Large intestine (tissue), 3 donors: ENCODE data around the gene UTP14A. TPM values are rescaled to one million over a fixed set of nuclear protein-coding genes. Genes with fewer than 3 reads are reported as not detected.

Source experiments
- DNase-seq, 2 donors: peaks; one replicate each; pipeline versions ENCODE4 v3.0.0 to v3.0.0-alpha.2; 2013
- H3K27ac ChIP-seq: one replicate; pipeline ENCODE4 v1.5.1; 2013; ENCODE audit warnings: low read length
- H3K27me3 ChIP-seq: 2 replicates; pipeline ENCODE4 v1.6.1; 2013; ENCODE audit warnings: low read length; ENCODE audit not compliant: control insufficient read depth, insufficient read depth
- H3K36me3 ChIP-seq: 2 replicates; pipeline ENCODE4 v1.6.1; 2013; ENCODE audit warnings: low read length; ENCODE audit not compliant: control insufficient read depth, insufficient read depth
- H3K4me1 ChIP-seq: one replicate; pipeline ENCODE4 v1.6.1; 2013; ENCODE audit warnings: low read length; ENCODE audit not compliant: control insufficient read depth, insufficient read depth
- H3K4me3 ChIP-seq: one replicate; pipeline ENCODE4 v1.5.1; 2013; ENCODE audit warnings: low read length
- H3K9me3 ChIP-seq: one replicate; pipeline ENCODE4 v1.6.1; 2013; ENCODE audit warnings: mild to moderate bottlenecking, low read depth, low read length, moderate library complexity; ENCODE audit not compliant: control insufficient read depth
- WGBS: methylation state at CpG from one replicate; pipeline ENCODE4 v1.1.5; 2013; ENCODE audit warnings: low lambda C conversion rate; ENCODE audit not compliant: insufficient coverage; 5-methylcytosine and 5-hydroxymethylcytosine counted together
- polyA plus RNA-seq: library from polyadenylated mRNA; unstranded; fragments of 120-200 nt; gene quantifications from one replicate; pipeline ENCODE4 v1.2.1, GENCODE V29; 2013

UTP14A gene
- polyA plus RNA-seq, 1 donor: 20.3 TPM

DNA sequence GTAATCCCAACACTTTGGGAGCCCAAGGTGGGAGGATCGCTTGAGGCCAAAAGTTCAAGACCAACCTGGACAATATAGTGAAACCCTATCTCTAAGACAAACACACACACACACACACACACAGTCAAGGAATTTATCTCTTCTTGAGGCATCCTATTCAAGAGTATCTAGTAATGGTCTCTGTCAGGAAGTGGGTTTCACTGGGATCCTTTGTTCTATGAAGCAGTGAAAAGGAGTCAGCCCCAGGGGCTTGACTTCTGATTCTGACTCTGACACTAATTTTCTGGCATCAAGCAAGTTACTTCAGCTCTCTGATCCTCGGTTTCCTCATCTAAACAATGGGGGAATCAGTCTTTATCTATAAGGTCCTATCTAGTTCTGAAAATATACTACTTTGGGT is 34.8 kb downstream of the UTP14A start:
- H3K27ac ChIP-seq: no peak overlapping the region
- no peak for DNase-seq
- H3K36me3 ChIP-seq: no peaks in the 10 kb centered on the region
- no peak overlapping the region for H3K4me3 ChIP-seq
- H3K27me3 ChIP-seq: no peaks in the 10 kb centered on the region
- peaks cover 11% of the 10 kb centered on the region for H3K4me1 ChIP-seq
- WGBS: no CpG with 5 or more reads among the region's 2 CpGs
- no peaks in the 10 kb centered on the region for H3K9me3 ChIP-seq

DNA sequence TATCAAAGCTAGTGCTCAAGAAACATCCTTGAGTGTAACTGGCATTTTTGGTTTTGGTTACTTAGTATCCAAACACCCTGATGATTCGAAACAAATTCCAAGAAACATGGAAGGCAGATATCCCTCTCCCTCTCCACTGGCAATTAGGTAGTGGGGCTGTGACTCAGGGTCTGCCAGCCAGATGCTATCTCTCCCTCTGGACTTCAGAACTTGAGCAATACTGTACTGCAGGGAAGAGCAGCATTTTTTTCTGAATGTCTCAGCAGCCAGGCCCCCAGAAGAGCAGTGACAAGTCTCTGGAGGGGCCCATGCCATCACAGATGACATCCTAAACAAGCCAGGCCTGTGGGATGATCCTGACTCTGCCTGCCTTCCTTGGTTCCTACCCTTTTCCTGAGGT is 39.2 kb downstream of the UTP14A start:
- peak in 1 of 2 donors; percentile 46 for DNase-seq
- Histone ChIP-seq H3K27me3 (no peaks in the 10 kb centered on the region), H3K9me3 (no peaks in the 10 kb centered on the region), H3K36me3 (no peaks in the 10 kb centered on the region), H3K4me1 (peaks cover 5% of the 10 kb centered on the region), H3K4me3 (no peak overlapping the region), H3K27ac (peak overlapping the region; percentile 2)
- WGBS: no CpG with 5 or more reads among the region's 1 CpG

- DNase-seq: no peak
- Histone ChIP-seq H3K9me3 (peaks cover 4% of the 10 kb centered on the region), H3K4me3 (peak overlapping the region; percentile 16), H3K27ac (no peak overlapping the region), H3K4me1 (peaks cover 18% of the 10 kb centered on the region), H3K36me3 (no peaks in the 10 kb centered on the region), H3K27me3 (peaks cover 3% of the 10 kb centered on the region)
- no CpG with 5 or more reads among the region's 18 CpGs for WGBS
These were observed 47.3 kb downstream of the UTP14A start for GRCh38 chrX:129953334-129953648.

DNA sequence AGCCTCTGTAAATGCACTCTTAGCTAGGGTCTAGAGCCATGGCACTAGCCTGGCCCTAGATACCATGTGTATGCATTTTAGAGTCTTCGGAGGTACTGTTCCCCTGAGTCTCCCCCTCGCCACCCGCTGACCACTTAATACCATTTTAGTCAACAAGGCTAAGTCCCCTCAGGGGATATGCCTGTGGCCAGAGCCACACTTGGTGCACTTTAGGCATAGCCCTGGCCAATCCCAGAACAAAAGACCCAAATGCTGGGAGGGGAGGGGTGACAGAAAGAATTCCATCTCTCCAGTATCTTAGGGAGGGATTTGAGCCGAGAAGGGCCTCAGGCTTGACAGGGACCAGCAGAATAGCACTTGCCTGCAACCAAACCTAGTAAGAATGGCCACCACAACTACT is 47.9 kb downstream of the UTP14A start:
- no peak overlapping the region for H3K4me3 ChIP-seq
- H3K4me1 ChIP-seq: peaks cover 18% of the 10 kb centered on the region
- H3K36me3 ChIP-seq: no peaks in the 10 kb centered on the region
- H3K27ac ChIP-seq: no peak overlapping the region
- peaks cover 3% of the 10 kb centered on the region for H3K27me3 ChIP-seq
- WGBS: no CpG with 5 or more reads among the region's 4 CpGs
- DNase-seq: no peak
- peaks cover 4% of the 10 kb centered on the region for H3K9me3 ChIP-seq

DNA sequence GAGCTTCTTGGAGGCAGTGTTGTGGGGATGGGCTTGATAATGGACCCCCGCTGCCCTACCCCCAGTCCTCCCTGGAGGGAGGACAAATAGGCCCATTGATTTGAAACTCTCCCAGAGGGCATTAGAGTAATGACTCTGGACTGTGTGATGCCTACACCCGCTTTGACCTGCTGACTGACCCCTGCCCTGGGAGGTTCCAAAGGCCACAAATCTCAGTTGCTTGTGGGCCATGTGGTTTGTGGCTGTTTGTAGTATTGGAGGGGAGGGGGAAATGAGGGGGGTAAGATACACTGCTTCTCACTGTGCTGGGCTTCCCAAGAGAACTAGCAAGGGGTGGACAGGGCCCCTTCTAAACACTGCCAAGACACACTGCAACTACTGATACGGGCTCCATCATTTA is 48.8 kb downstream of the UTP14A start:
- no peaks in the 10 kb centered on the region for H3K36me3 ChIP-seq
- peaks cover 25% of the 10 kb centered on the region for H3K4me1 ChIP-seq
- no peak overlapping the region for H3K27ac ChIP-seq
- H3K27me3 ChIP-seq: peaks cover 3% of the 10 kb centered on the region
- H3K4me3 ChIP-seq: no peak overlapping the region
- WGBS: no CpG with 5 or more reads among the region's 3 CpGs
- peaks cover 4% of the 10 kb centered on the region for H3K9me3 ChIP-seq
- DNase-seq: no peak

DNA sequence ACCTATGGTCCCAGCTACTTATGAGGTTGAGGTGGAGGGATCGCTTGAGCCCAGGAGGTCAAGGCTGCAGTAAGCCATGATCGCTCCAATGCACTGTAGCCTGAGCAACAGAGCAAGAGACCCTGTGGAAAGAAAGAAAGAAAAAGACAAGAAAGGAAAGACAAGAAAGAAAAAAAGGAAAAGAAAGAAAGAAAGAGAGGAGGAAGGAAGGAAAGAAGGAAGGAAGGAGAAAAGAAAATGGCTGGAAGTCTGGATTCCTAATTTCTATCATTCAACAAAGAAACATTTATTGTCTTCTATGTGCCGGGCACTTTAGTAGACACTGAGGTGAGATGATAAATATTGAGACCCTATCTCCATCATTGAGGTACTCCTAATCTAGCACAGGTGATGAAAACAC is 49.7 kb downstream of the UTP14A start:
- Histone ChIP-seq H3K36me3 (no peaks in the 10 kb centered on the region), H3K27ac (no peak overlapping the region), H3K4me1 (peaks cover 28% of the 10 kb centered on the region), H3K9me3 (peaks cover 4% of the 10 kb centered on the region), H3K27me3 (peaks cover 3% of the 10 kb centered on the region), H3K4me3 (no peak overlapping the region)
- no peak for DNase-seq
- WGBS: no CpG with 5 or more reads among the region's 3 CpGs

DNA sequence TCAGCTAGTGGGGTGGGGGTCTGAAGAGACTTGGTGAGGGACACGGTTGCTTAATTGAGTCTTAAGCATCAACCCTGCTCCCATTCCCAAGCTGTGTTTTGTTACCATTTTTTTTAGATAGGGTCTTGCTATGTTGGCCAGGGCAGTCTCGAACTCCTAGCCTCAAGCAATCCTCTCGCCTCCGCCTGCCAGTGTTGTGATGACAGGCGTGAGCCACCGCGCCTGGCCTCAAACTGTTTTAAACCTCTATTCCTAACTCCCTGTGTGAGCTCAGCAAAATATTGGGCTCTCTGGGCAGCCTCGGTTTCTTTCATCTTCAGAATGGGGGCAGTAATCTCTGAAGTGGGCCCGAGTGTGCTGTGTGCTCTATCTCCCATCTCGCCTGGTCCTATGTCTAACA is 50.2 kb downstream of the UTP14A start:
- H3K9me3 ChIP-seq: peaks cover 4% of the 10 kb centered on the region
- peaks cover 28% of the 10 kb centered on the region for H3K4me1 ChIP-seq
- H3K4me3 ChIP-seq: no peak overlapping the region
- H3K36me3 ChIP-seq: no peaks in the 10 kb centered on the region
- no CpG with 5 or more reads among the region's 10 CpGs for WGBS
- peaks cover 3% of the 10 kb centered on the region for H3K27me3 ChIP-seq
- no peak for DNase-seq
- no peak overlapping the region for H3K27ac ChIP-seq

GRCh38 chrX:129956765-129957164 is 50.8 kb downstream of the UTP14A start:
- DNase-seq: no peak

DNA sequence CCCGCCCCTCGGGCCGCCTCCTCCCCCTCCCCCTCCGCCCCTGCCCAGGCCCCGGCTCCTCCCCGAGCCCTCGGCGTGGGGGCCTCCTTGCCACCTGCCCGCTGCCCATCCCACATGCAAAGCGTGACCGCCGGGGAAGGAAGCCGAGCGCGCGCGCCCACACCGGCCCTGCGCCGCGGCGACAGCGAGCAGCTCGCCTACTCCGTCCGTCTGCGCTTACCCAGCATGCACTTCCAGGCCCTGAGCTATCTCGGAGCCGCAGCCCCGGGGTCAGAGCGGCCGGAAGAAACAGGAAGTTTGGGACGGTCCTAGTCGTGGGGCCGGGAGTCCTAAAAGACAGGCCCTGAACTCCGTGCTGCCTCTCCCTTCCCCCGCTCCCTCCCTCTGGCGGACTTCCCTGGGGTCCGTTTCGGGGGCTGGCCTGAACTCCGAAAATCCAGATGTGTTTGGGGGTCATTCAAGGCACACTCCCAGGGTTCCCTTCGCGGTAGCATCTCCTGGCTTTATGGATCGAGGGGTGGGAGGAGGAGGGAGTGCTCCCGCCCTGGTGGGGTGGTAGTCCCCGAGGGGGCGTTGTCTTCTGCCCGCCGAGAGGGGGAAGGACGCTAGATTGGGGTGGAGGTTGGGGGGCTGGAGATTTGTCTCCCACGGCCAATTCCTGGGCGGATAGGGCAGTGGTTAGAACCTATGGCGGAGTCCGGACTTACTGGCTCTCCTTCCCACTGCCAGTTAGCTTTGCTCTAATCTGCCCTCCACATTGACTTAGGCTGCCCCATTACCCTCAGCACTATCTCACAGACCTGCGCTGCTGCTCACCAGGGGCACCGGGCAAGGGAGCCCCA is 51.5 kb downstream of the UTP14A start:
- Histone ChIP-seq H3K36me3 (no peaks in the 10 kb centered on the region), H3K27me3 (peaks cover 3% of the 10 kb centered on the region), H3K27ac (peak overlapping the region; percentile 45), H3K9me3 (peaks cover 3% of the 10 kb centered on the region), H3K4me3 (peak overlapping the region; percentile 49), H3K4me1 (peaks cover 32% of the 10 kb centered on the region)
- no CpG with 5 or more reads among the region's 56 CpGs for WGBS
- peak; percentile 58 to 78 for DNase-seq

More at GRCh38 chrX:129956765-129957164, 50.8 kb downstream of the UTP14A start:
- H3K36me3 ChIP-seq: no peaks in the 10 kb centered on the region
- H3K27me3 ChIP-seq: peaks cover 3% of the 10 kb centered on the region
- no CpG with 5 or more reads among the region's 20 CpGs for WGBS
- peaks cover 4% of the 10 kb centered on the region for H3K9me3 ChIP-seq
- peak overlapping the region; percentile 52 for H3K27ac ChIP-seq
- H3K4me1 ChIP-seq: peaks cover 32% of the 10 kb centered on the region
- peak overlapping the region; percentile 49 for H3K4me3 ChIP-seq

DNA sequence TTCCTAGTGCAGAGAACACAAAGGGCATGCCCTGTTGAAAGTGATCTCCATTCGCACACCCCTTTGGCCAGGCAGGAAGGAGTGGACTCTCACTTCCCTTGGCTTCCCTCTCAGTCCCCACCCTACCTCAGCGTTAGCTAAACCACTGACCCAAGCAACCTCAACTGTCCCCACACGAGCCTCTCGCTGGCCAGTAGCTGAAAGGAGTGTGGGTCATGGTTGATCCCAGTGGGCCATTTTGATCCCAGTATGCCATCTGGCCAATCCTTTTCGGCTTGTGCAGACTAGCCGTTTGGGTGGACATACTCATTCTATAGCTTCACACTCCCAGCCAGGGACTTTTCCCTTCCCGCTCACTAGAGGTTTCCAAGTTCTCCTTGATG is 52.1 kb downstream of the UTP14A start:
- Histone ChIP-seq H3K4me3 (no peak overlapping the region), H3K27me3 (peaks cover 2% of the 10 kb centered on the region), H3K4me1 (peaks cover 31% of the 10 kb centered on the region), H3K36me3 (no peaks in the 10 kb centered on the region), H3K9me3 (no peaks in the 10 kb centered on the region), H3K27ac (no peak overlapping the region)
- DNase-seq: no peak
- WGBS: no CpG with 5 or more reads among the region's 7 CpGs
